ENCODE data around the gene PLLP.

The PLLP gene

DNA sequence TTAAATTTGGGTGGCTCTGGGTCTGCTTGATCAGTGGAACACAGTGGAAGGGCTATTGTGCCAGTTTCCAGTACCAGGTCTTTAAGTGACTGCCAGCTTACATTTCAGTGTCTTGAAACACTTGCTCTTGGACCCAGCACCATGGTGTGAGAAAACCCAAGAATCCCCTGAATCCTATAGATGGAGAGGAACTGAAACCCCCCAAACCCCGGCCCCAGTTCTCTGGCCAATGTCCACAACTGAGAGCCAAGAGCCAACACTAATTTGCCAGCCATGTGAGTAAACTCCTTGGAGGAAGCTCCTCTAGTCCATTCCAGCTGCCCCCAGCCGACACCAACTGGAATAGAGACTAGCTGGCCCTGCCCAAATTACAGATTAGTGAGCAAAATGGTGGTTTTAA, 41.8 kb downstream of the PLLP start:
- Mint-ChIP-seq H3K9me3 (no peaks in the 10 kb centered on the region), H3K4me1 (peaks cover 24% of the 10 kb centered on the region), H3K36me3 (peaks cover 4% of the 10 kb centered on the region), H3K27me3 (no peaks in the 10 kb centered on the region), H3K4me3 (no peak overlapping the region), H3K27ac (peak overlapping the region; percentile 60)
- no peak for ATAC-seq (ENCODE audit: low read depth)
- no peak for DNase-seq (ENCODE audit: low spot score in 2 of 2)

GRCh38 chr16:57240851-57241250, 43.6 kb downstream of the PLLP start:
- ATAC-seq (ENCODE audit: low read depth) (peak; percentile 44), DNase-seq (ENCODE audit: low spot score in 2 of 2) (peak in 1 of 2 donors; percentile 36)
- Mint-ChIP-seq H3K4me1 (peaks cover 25% of the 10 kb centered on the region), H3K27me3 (no peaks in the 10 kb centered on the region), H3K9me3 (no peaks in the 10 kb centered on the region), H3K36me3 (peaks cover 4% of the 10 kb centered on the region), H3K27ac (peak overlapping the region; percentile 87), H3K4me3 (peak overlapping the region; percentile 48)

DNA sequence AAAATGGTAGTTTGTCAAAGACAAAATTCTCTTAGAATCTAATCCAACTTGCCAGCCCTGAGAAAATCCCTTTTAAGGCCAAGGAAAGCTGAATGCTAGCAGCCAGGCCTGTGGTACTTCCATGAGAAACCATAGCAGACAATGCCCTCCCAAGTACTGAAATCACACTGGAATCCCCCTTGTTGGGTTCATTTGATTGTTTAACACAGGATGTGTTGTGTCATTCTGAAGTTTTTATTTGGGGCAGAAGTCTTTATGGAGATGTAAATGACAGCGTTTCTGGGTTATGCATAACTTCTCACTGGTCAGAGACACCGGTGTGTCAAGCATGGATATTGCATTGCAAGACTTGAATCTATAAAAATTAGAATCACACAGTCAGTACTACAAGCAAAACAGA, 45.4 kb downstream of the PLLP start:
- peak overlapping the region; percentile 31 for H3K27ac Mint-ChIP-seq
- H3K36me3 Mint-ChIP-seq = peaks cover 7% of the 10 kb centered on the region
- H3K4me1 Mint-ChIP-seq = peaks cover 22% of the 10 kb centered on the region
- DNase-seq (ENCODE audit: low spot score in 2 of 2) (no peak), ATAC-seq (ENCODE audit: low read depth) (no peak)
- H3K27me3 Mint-ChIP-seq = no peaks in the 10 kb centered on the region
- no peak overlapping the region for H3K4me3 Mint-ChIP-seq
- H3K9me3 Mint-ChIP-seq = no peaks in the 10 kb centered on the region

DNA sequence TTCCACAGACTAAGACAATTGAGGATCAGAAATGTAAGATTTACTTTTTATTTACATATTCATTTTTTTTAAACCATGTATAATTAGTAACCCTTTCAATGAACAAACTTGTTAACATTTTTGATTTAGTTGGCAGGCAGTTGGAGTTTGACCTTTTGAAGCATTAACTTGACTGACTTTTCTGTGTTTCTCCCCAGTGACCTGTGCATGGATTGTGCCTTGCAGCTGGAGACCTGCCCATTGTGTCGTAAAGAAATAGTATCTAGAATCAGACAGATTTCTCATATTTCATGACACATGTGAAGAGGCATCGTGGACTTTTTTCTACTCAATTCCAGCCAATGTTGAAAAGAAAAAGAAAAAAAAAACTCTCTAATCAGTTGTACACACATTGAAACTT, 45.8 kb downstream of the PLLP start:
- Mint-ChIP-seq H3K36me3 (peaks cover 12% of the 10 kb centered on the region), H3K9me3 (no peaks in the 10 kb centered on the region), H3K4me3 (no peak overlapping the region), H3K27me3 (no peaks in the 10 kb centered on the region), H3K4me1 (peaks cover 26% of the 10 kb centered on the region), H3K27ac (peak overlapping the region; percentile 31)
- ATAC-seq (ENCODE audit: low read depth) (no peak), DNase-seq (ENCODE audit: low spot score in 2 of 2) (no peak)

DNA sequence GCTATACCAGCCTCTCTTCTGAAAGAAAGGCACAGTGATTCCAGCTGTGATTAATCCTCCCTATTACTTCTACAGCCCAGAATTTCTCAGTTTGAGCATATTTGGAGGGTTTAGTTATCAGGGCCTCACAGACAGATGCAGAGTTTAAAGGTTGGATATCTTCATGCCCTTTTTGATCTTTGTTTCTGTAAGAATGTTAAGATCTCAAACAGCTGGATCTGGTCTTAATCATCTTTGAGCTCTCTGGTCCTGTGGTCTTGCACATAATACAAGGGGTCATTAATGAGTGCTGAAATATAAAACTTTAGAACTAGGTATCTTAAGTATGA, 48.5 kb downstream of the PLLP start:
- H3K36me3 Mint-ChIP-seq = peaks cover 21% of the 10 kb centered on the region
- peak overlapping the region; percentile 95 for H3K27ac Mint-ChIP-seq
- no peaks in the 10 kb centered on the region for H3K27me3 Mint-ChIP-seq
- no peaks in the 10 kb centered on the region for H3K9me3 Mint-ChIP-seq
- no peak for DNase-seq (ENCODE audit: low spot score in 2 of 2)
- no peak for ATAC-seq (ENCODE audit: low read depth)
- H3K4me3 Mint-ChIP-seq = no peak overlapping the region
- peaks cover 22% of the 10 kb centered on the region for H3K4me1 Mint-ChIP-seq

GRCh38 chr16:57235128-57236021, 49.1 kb downstream of the PLLP start:
- Mint-ChIP-seq H3K27ac (peak overlapping the region; percentile 95), H3K4me1 (peaks cover 17% of the 10 kb centered on the region), H3K27me3 (no peaks in the 10 kb centered on the region), H3K36me3 (peaks cover 21% of the 10 kb centered on the region), H3K4me3 (peak overlapping the region; percentile 75), H3K9me3 (no peaks in the 10 kb centered on the region)
- DNase-seq (ENCODE audit: low spot score in 2 of 2) (peak in 1 of 2 donors; percentile 41), ATAC-seq (ENCODE audit: low read depth) (peak; percentile 91)

DNA sequence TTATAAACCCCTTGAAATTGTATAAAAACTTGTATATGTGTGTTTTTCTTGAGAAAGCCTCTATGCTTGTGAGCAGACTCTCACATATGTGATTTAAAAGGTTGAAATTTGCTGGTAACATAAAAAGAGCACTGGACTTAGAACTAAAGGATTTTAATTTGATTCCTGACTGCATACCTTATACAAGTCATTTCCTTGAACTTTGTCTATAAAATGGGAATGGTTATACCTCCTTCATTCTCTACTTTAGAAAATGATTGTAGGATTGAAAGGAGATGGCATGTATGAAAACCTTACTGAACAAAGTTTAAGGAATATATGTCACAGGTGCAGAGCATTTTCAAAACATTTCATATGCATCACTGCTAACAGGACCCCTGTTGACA, 49.8 kb downstream of the PLLP start:
- Mint-ChIP-seq H3K27ac (peak overlapping the region; percentile 95), H3K9me3 (no peaks in the 10 kb centered on the region), H3K4me1 (peaks cover 17% of the 10 kb centered on the region), H3K36me3 (peaks cover 21% of the 10 kb centered on the region), H3K27me3 (no peaks in the 10 kb centered on the region), H3K4me3 (peak overlapping the region; percentile 75)
- ATAC-seq (ENCODE audit: low read depth) (no peak), DNase-seq (ENCODE audit: low spot score in 2 of 2) (no peak)

DNA sequence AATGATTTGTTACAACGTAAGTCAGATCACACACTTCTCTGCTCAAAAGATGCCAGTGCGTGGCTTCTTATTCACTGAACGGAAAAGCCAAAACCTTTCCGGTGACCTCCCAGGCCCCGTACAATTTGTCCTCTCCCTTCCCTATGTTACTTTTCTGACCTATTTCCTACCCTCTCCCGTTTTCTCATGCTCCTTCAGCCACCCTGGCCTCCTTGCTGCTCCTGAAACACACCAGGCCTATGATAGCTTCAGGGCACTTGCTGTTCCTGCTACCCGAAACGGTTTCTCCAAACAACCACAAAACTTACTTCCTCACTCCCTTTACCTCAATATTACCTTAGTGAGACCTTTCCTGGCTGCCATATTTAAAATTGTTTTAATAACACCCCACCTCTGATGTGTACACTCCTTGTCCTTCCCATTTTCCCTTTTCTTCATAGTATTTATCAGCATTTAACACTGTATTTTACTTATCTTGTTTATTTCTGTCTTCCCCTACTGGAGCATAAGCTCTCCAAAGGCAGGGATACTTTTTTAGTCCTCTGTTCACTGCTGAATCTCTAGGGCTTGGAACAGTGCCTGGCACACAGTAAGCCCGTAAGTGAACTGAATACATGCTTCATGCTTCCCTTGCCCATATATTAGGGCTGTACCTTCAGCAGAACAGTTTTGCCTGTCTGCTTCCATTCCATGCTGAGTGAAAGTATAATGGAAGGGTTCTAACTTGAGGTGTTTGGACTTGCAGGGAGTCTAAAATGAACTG, 50.3 kb downstream of the PLLP start:
- no peaks in the 10 kb centered on the region for H3K27me3 Mint-ChIP-seq
- no peak overlapping the region for H3K4me3 Mint-ChIP-seq
- DNase-seq (ENCODE audit: low spot score in 2 of 2) (no peak), ATAC-seq (ENCODE audit: low read depth) (no peak)
- H3K4me1 Mint-ChIP-seq = peaks cover 17% of the 10 kb centered on the region
- H3K36me3 Mint-ChIP-seq = peaks cover 21% of the 10 kb centered on the region
- peak overlapping the region; percentile 95 for H3K27ac Mint-ChIP-seq
- H3K9me3 Mint-ChIP-seq = no peaks in the 10 kb centered on the region

DNA sequence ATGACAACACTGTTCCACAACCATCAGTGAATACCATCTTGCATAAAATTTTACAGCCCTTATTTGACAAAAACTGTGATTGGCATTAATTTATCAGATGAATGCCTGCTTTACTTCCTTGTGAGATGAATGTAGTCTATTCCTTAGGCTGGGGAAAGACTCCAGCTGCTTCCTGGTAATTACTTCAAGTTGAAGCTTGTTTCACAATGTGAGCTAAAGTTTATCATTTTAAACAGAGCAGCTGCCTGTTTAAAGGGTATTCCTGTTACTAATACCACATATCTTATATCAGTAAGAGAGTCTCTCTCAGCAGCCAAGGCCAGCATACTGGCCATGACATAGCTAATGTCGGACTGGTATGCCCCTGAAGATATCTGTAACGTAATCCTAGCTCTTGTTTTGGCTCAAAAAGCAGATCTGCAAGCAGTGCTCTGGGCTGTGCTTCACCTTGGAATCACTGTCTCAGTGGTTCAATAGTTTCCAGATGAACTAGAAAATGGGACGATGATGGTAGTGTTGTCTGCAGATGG, 52.6 kb downstream of the PLLP start:
- ATAC-seq (ENCODE audit: low read depth) (no peak), DNase-seq (ENCODE audit: low spot score in 2 of 2) (no peak)
- peaks cover 17% of the 10 kb centered on the region for H3K4me1 Mint-ChIP-seq
- H3K27ac Mint-ChIP-seq = no peak overlapping the region
- no peak overlapping the region for H3K4me3 Mint-ChIP-seq
- no peaks in the 10 kb centered on the region for H3K27me3 Mint-ChIP-seq
- peaks cover 23% of the 10 kb centered on the region for H3K36me3 Mint-ChIP-seq
- H3K9me3 Mint-ChIP-seq = no peaks in the 10 kb centered on the region

GRCh38 chr16:57229079-57229478, 55.4 kb downstream of the PLLP start:
- H3K36me3 Mint-ChIP-seq = peaks cover 25% of the 10 kb centered on the region
- DNase-seq (ENCODE audit: low spot score in 2 of 2) (no peak), ATAC-seq (ENCODE audit: low read depth) (no peak)
- no peaks in the 10 kb centered on the region for H3K27me3 Mint-ChIP-seq
- no peak overlapping the region for H3K4me3 Mint-ChIP-seq
- H3K4me1 Mint-ChIP-seq = peaks cover 5% of the 10 kb centered on the region
- no peak overlapping the region for H3K27ac Mint-ChIP-seq
- no peaks in the 10 kb centered on the region for H3K9me3 Mint-ChIP-seq

DNA sequence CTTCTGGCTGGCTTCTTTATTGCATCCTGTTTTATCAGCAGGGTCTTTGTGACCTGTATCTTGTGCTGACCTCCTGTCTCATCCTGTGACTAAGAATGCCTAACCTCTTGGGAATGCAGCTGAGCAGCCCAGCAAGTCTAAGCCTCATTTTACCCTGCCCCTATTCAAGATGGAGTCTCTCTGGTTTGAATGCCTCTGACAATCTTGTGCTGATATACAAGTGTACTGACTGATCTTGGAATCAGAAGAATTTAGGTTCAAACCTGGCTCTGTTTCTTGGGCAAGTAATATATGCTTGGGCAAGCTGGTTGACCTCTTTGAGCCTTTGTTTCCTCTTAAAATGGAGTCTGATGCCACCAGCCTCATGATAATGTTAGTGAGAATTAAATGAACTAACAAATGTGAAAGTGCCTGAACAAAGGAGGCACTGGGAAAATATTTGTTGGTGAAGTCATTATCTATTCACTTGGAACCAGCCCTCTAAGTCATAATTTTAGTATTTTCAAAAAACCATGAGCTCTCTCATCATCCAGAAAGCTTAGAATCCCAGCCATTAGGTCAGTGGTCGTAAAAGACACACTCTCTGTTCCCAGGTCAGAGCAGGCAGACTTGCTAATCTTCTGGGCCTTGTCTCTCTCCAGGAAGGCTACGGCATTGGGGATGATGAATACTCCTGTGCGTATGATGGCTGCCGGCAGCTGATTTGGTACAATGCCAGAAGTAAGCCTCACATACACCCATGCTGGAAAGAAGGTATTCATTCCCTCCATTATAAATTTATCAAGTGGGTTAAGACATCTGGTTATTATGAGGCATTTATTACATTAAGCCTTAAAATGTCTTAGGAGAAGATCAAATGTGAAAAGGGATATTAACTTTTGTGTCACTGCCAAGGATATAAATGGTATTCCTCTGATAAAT, 57.5 kb downstream of the PLLP start:
- Mint-ChIP-seq H3K9me3 (no peaks in the 10 kb centered on the region), H3K36me3 (peaks cover 21% of the 10 kb centered on the region), H3K27ac (no peak overlapping the region), H3K4me3 (no peak overlapping the region), H3K27me3 (no peaks in the 10 kb centered on the region), H3K4me1 (no peaks in the 10 kb centered on the region)
- no peak for DNase-seq (ENCODE audit: low spot score in 2 of 2)
- ATAC-seq (ENCODE audit: low read depth) = no peak

GRCh38 chr16:57225978-57226377, 58.5 kb downstream of the PLLP start:
- H3K27me3 Mint-ChIP-seq = no peaks in the 10 kb centered on the region
- H3K4me1 Mint-ChIP-seq = no peaks in the 10 kb centered on the region
- ATAC-seq (ENCODE audit: low read depth) (no peak), DNase-seq (ENCODE audit: low spot score in 2 of 2) (no peak)
- no peak overlapping the region for H3K27ac Mint-ChIP-seq
- peaks cover 18% of the 10 kb centered on the region for H3K36me3 Mint-ChIP-seq
- no peak overlapping the region for H3K4me3 Mint-ChIP-seq
- no peaks in the 10 kb centered on the region for H3K9me3 Mint-ChIP-seq

GRCh38 chr16:57224651-57225335, 59.7 kb downstream of the PLLP start:
- H3K4me3 Mint-ChIP-seq = no peak overlapping the region
- H3K27me3 Mint-ChIP-seq = no peaks in the 10 kb centered on the region
- no peaks in the 10 kb centered on the region for H3K4me1 Mint-ChIP-seq
- H3K27ac Mint-ChIP-seq = no peak overlapping the region
- peaks cover 26% of the 10 kb centered on the region for H3K36me3 Mint-ChIP-seq
- DNase-seq (ENCODE audit: low spot score in 2 of 2) (no peak), ATAC-seq (ENCODE audit: low read depth) (no peak)
- no peaks in the 10 kb centered on the region for H3K9me3 Mint-ChIP-seq
